HepG2 (cell line): Measurements from ENCODE around the gene CYB5A. TPM values are rescaled to one million over a fixed set of nuclear protein-coding genes. Genes with fewer than 3 reads are reported as not detected.

Experiments
- CBFB ChIP-seq: sonication (generic); formaldehyde crosslinking; IDR thresholded peaks from 2 replicates; pipeline ENCODE4 v1.4.0; 2020; ENCODE audit warnings: missing genetic modification reagents
- CEBPB ChIP-seq: IDR thresholded peaks from 2 replicates; pipeline ENCODE4 v1.6.1; 2011; ENCODE audit warnings: low read depth, low read length, improper control_type of control experiment, borderline replicate concordance
- CEBPG ChIP-seq: IDR thresholded peaks from 2 replicates; pipeline ENCODE4 v1.6.1; 2016
- CHCHD3 ChIP-seq: sonication (generic); formaldehyde crosslinking; IDR thresholded peaks from 2 replicates; pipeline ENCODE4 v1.8.0; 2022; ENCODE audit warnings: mild to moderate bottlenecking, missing genetic modification reagents, moderate library complexity
- DDIT3 ChIP-seq: sonication (generic); formaldehyde crosslinking; IDR thresholded peaks from 2 replicates; pipeline ENCODE4 v1.4.0; 2020; ENCODE audit warnings: mild to moderate bottlenecking, missing genetic modification reagents
- DPF2 ChIP-seq: sonication (generic); formaldehyde crosslinking; IDR thresholded peaks from 2 replicates; pipeline ENCODE4 v1.4.0; 2020; ENCODE audit warnings: mild to moderate bottlenecking, low read depth, missing genetic modification reagents, borderline replicate concordance
- GABPB1 ChIP-seq: IDR thresholded peaks from 2 replicates; pipeline ENCODE4 v1.6.1; 2016; ENCODE audit warnings: mild to moderate bottlenecking, missing genetic modification reagents, moderate library complexity, missing compliant biosample characterization
- HBP1 ChIP-seq: IDR thresholded peaks from 2 replicates; pipeline ENCODE4 v1.6.1; 2016; ENCODE audit warnings: low read depth, control low read depth
- JUN ChIP-seq: sonication (generic); formaldehyde crosslinking; IDR thresholded peaks from 2 replicates; pipeline ENCODE4 v1.4.0; 2020; ENCODE audit warnings: mild to moderate bottlenecking, missing genetic modification reagents
- MED8 ChIP-seq: sonication (generic); formaldehyde crosslinking; IDR thresholded peaks from 2 replicates; pipeline ENCODE4 v1.8.1; 2023; ENCODE audit warnings: mild to moderate bottlenecking, missing genetic modification reagents; ENCODE audit not compliant: insufficient replicate concordance
- MIER2 ChIP-seq: IDR thresholded peaks from 2 replicates; pipeline ENCODE4 v1.6.1; 2016; ENCODE audit warnings: missing biosample characterization, missing genetic modification reagents
- NFE2L1 ChIP-seq: sonication (generic); formaldehyde crosslinking; IDR thresholded peaks from 2 replicates; pipeline ENCODE4 v1.4.0; 2020; ENCODE audit warnings: missing genetic modification reagents, mild to moderate bottlenecking, borderline replicate concordance
- PRMT3 ChIP-seq: sonication (generic); formaldehyde crosslinking; IDR thresholded peaks from 2 replicates; pipeline ENCODE4 v1.8.1; 2022; ENCODE audit warnings: low read depth, mild to moderate bottlenecking, moderate library complexity, missing genetic modification reagents, borderline replicate concordance
- RCOR2 ChIP-seq: IDR thresholded peaks from 2 replicates; pipeline ENCODE4 v1.6.1; 2016; ENCODE audit warnings: missing biosample characterization, missing genetic modification reagents
- RXRA ChIP-seq: sonication (generic); formaldehyde crosslinking; IDR thresholded peaks from 2 replicates; pipeline ENCODE4 v1.5.1; 2020; ENCODE audit warnings: missing genetic modification reagents
- SP1 ChIP-seq, 2 experiments: fragments of 450-650 bp in 1 of 2; sonication (generic) in 1 of 2; formaldehyde crosslinking in 1 of 2; IDR thresholded peaks; 2 replicates each; pipeline versions ENCODE4 v1.4.0 to v1.6.1; 2016 to 2020; ENCODE audit warnings: missing genetic modification reagents in 1 of 2
- TBX2 ChIP-seq: sonication (generic); formaldehyde crosslinking; IDR thresholded peaks from 2 replicates; pipeline ENCODE4 v1.5.0; 2020; ENCODE audit warnings: missing genetic modification reagents, mild to moderate bottlenecking, borderline replicate concordance
- TBX3 ChIP-seq: fragments of 450-650 bp; IDR thresholded peaks from 2 replicates; pipeline ENCODE4 v1.6.1; 2017; ENCODE audit warnings: antibody characterized with exemption, mild to moderate bottlenecking, inconsistent platforms, borderline replicate concordance
- XBP1 ChIP-seq: sonication (generic); formaldehyde crosslinking; IDR thresholded peaks from 2 replicates; pipeline ENCODE4 v1.5.0; 2020; ENCODE audit warnings: missing genetic modification reagents
- ZBTB8A ChIP-seq: sonication (generic); formaldehyde crosslinking; IDR thresholded peaks from 2 replicates; pipeline ENCODE4 v1.4.0; 2020; ENCODE audit warnings: mild to moderate bottlenecking, low read depth, missing genetic modification reagents, borderline replicate concordance
- ZNF296 ChIP-seq: sonication (generic); formaldehyde crosslinking; conservative IDR thresholded peaks from 2 replicates; pipeline ENCODE4 v1.5.0; 2020; ENCODE audit warnings: mild to moderate bottlenecking, missing genetic modification reagents
- ZNF362 ChIP-seq: sonication (generic); formaldehyde crosslinking; IDR thresholded peaks from 2 replicates; pipeline ENCODE4 v1.4.0; 2020; ENCODE audit warnings: missing genetic modification reagents, mild to moderate bottlenecking, borderline replicate concordance
- ZNF501 ChIP-seq: sonication (generic); formaldehyde crosslinking; IDR thresholded peaks from 2 replicates; pipeline ENCODE4 v1.5.1; 2020; ENCODE audit warnings: mild to moderate bottlenecking, moderate library complexity, missing genetic modification reagents
- ZNF615 ChIP-seq: sonication (generic); formaldehyde crosslinking; IDR thresholded peaks from 2 replicates; pipeline ENCODE4 v1.5.0; 2020; ENCODE audit warnings: mild to moderate bottlenecking, missing genetic modification reagents, borderline replicate concordance
- ZNF75D ChIP-seq: sonication (generic); formaldehyde crosslinking; IDR thresholded peaks from 2 replicates; pipeline ENCODE4 v1.8.1; 2023; ENCODE audit warnings: missing genetic modification reagents, mild to moderate bottlenecking, borderline replicate concordance
- ZNF782 ChIP-seq: sonication (generic); formaldehyde crosslinking; IDR thresholded peaks from 2 replicates; pipeline ENCODE4 v1.4.0; 2020; ENCODE audit warnings: missing genetic modification reagents, mild to moderate bottlenecking, borderline replicate concordance
- polyA plus RNA-seq, 8 experiments: library from polyadenylated mRNA; depleted of rRNA in 3 of 8; stranded (reverse) in 7 of 8; unstranded in 1 of 8; fragments of >200 nt; fragmentation: Illumina TruSeq in 4 of 8; extraction: Trizol in 4 of 8; gene quantifications; 2 replicates each; pipeline versions ENCODE4 v1.2.1 to v1.2.3, GENCODE V29; 2011 to 2016; ENCODE audit warnings: low read depth in 4 of 8, missing spikeins in 1 of 8, mixed read lengths in 1 of 8; ENCODE audit not compliant: insufficient read depth in 1 of 8
- total RNA-seq, 5 experiments: library from RNA; depleted of rRNA; stranded (reverse); fragments of >200 nt; fragmentation: Illumina TruSeq; extraction: Trizol; gene quantifications; 2 replicates each; pipeline ENCODE4 v1.2.3, GENCODE V29; 2016; ENCODE audit warnings: low read depth in 1 of 5
- TF ChIP-seq, protein P1 (sequence below): sonication (generic); formaldehyde crosslinking; conservative IDR thresholded peaks from 2 replicates; pipeline ENCODE4 v1.8.1; 2023; ENCODE audit warnings: missing genetic modification reagents

The CYB5A gene
- total and polyA plus RNA-seq, 2 of the 13 experiments (the other 11 are each of a cell fraction or from before 2014, with no cell fraction given) = 215 to 356 TPM

GRCh38 chr18:74249181-74249968 lies 42.4 kb downstream of the CYB5A start (continued):
- TF ChIP-seq TBX2 (CRISPR knock-in tag) (peak; percentile 24; the same call in 1 of the 2 replicates), ZNF362 (CRISPR knock-in tag) (no peak), ZNF75D (CRISPR knock-in tag) (no peak), PRMT3 (CRISPR knock-in tag) (no peak), CBFB (CRISPR knock-in tag) (no peak), HBP1 (0 out of 2 replicates have a peak, but pooled peaks have one; percentile 2), ZNF296 (CRISPR knock-in tag) (no peak), TBX3 (no peak), RCOR2 (CRISPR knock-in tag) (peak; percentile 57; the same call in 1 of the 2 replicates), NFE2L1 (no peak), DDIT3 (no peak), ZNF501 (CRISPR knock-in tag) (peak; percentile 19; the same call in 1 of the 2 replicates), MED8 (CRISPR knock-in tag) (no peak), RXRA (CRISPR knock-in tag) (peak; percentile 76; the same call in 1 of the 2 replicates), ZNF615 (no peak), MIER2 (CRISPR knock-in tag) (no peak), GABPB1 (CRISPR knock-in tag) (peak; percentile 22; the same call in 1 of the 2 replicates), SP1 (IDR thresholded peaks at IDR 0.05) (no peak), SP1 (CRISPR knock-in tag; IDR thresholded peaks at IDR 0.05) (no peak), ZNF782 (CRISPR knock-in tag) (no peak), CHCHD3 (no peak), CEBPB (peak; percentile 99), XBP1 (no peak), ZBTB8A (CRISPR knock-in tag) (no peak), JUN (CRISPR knock-in tag) (no peak), CEBPG (peak; percentile 99), DPF2 (CRISPR knock-in tag) (peak; percentile 63)
- TF ChIP-seq, protein P1, sequence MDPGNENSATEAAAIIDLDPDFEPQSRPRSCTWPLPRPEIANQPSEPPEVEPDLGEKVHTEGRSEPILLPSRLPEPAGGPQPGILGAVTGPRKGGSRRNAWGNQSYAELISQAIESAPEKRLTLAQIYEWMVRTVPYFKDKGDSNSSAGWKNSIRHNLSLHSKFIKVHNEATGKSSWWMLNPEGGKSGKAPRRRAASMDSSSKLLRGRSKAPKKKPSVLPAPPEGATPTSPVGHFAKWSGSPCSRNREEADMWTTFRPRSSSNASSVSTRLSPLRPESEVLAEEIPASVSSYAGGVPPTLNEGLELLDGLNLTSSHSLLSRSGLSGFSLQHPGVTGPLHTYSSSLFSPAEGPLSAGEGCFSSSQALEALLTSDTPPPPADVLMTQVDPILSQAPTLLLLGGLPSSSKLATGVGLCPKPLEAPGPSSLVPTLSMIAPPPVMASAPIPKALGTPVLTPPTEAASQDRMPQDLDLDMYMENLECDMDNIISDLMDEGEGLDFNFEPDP = no peak
